ENCODE results near the gene DUS3L. TPM values are rescaled to one million over a fixed set of nuclear protein-coding genes. Genes with fewer than 3 reads are reported as not detected.

The DUS3L gene, protein sequence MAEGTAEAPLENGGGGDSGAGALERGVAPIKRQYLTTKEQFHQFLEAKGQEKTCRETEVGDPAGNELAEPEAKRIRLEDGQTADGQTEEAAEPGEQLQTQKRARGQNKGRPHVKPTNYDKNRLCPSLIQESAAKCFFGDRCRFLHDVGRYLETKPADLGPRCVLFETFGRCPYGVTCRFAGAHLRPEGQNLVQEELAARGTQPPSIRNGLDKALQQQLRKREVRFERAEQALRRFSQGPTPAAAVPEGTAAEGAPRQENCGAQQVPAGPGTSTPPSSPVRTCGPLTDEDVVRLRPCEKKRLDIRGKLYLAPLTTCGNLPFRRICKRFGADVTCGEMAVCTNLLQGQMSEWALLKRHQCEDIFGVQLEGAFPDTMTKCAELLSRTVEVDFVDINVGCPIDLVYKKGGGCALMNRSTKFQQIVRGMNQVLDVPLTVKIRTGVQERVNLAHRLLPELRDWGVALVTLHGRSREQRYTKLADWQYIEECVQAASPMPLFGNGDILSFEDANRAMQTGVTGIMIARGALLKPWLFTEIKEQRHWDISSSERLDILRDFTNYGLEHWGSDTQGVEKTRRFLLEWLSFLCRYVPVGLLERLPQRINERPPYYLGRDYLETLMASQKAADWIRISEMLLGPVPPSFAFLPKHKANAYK
- 10 to 100 TPM; 38.3 to 42.1 TPM for total RNA-seq

DNA sequence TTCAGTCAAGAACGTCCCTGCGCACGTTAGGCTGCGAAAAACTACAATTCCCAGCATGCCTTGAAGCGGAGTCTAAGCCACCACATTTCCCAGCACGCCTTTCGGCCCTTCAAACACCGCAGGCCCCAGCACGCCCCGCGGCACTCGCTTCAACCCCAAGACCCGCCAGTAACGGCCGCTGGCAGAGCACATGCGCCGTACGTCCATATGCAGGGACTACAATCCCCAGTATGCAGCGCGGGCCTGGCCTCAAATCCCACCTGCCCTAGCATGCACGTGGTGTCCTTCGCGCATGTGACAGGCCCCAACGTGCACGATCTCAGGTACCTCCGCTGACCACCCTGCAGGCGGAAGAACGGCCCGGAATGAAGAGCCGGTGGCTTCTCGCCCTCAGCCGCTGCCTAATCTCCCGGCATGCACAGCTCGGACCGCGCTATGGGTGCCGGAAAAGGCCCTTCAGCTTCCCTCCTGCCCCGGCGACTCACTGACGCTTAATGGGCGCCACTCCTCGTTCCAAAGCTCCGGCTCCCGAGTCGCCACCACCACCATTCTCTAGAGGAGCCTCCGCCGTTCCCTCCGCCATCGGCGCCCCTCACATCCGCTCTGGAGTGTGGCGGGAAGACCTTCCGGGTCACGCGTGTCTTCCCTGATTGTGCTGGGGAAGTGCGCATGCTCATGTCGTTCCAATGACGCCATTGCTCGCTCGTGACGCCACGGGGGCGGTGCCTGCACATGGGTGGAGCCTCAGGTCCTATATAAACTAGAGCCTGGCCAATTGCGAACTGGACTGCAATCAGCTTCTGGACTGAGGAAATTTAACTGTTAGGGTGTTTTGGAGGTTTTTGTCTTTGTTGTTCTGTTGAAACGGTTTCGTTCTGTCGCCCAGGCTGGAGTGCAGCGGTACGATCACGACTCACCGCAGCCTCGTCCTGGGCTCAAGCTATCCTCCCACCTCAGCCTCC is at the start of gene DUS3L:
TSS of gene DUS3L (minus strand) at position 605 of the 962 bp plus-strand sequence. CDS start at position 583, 22 bp downstream.
- Mint-ChIP-seq H3K36me3 (ENCODE audit: low read depth) (peaks cover 31% of the 10 kb centered on the region), H3K27ac (peak within 1 kb of the TSS; percentile 100), H3K4me3 (peak within 1 kb of the TSS; percentile 99), H3K9me3 (no peaks in the 10 kb centered on the region), H3K4me1 (peaks cover 16% of the 10 kb centered on the region), H3K27me3 (no peaks in the 10 kb centered on the region)
- DNase-seq, result peak; percentile 97
- ChIA-PET CTCF (interaction anchor here (0.7 to 5.1 kb wide), 7 partner anchors 12 to 113 kb away, joined by 3 to 54 read pairs (median 4); partner anchors contain the start of gene NDUFA11), POLR2A (interaction anchor here (0.6 to 2.6 kb wide), 10 partner anchors 8 to 113 kb away, joined by 3 to 17 read pairs (median 4); partner anchors contain the start of genes CATSPERD, LONP1 and NDUFA11)

- Mint-ChIP-seq H3K27ac (no peak within 1 kb of the TSS), H3K9me3 (no peaks in the 10 kb centered on the region), H3K36me3 (ENCODE audit: low read depth) (no peaks in the 10 kb centered on the region), H3K4me1 (peaks cover 2% of the 10 kb centered on the region), H3K4me3 (no peak within 1 kb of the TSS), H3K27me3 (no peaks in the 10 kb centered on the region)
- no peak for DNase-seq
- ChIA-PET CTCF (interaction anchor here (2.0 kb wide), 1 partner anchor 35 kb away, joined by 5 read pairs; no protein-coding TSS in a partner anchor), POLR2A (interaction anchor here (1.1 to 2.4 kb wide), 2 partner anchors 11 to 65 kb away, joined by 3 to 14 read pairs; partner anchors contain the start of gene VMAC)
These were observed 48.4 kb upstream of the DUS3L start, which contains the start of gene FUT6 for GRCh38 chr19:5839065-5840017. Gene FUT6 (minus strand): TSS chr19:5839702. CDS start chr19:5832567, 7,135 bp downstream.

- no peak overlapping the region for H3K4me3 Mint-ChIP-seq
- DNase-seq, result no peak
- no peak overlapping the region for H3K27ac Mint-ChIP-seq
- ChIA-PET POLR2A (interaction anchor here (2.4 kb wide), 1 partner anchor 10 kb away, joined by 14 read pairs; no protein-coding TSS in a partner anchor), CTCF (no interaction called here)
- H3K27me3 Mint-ChIP-seq, result no peaks in the 10 kb centered on the region
- no peaks in the 10 kb centered on the region for H3K36me3 Mint-ChIP-seq (ENCODE audit: low read depth)
- H3K4me1 Mint-ChIP-seq, result peaks cover 2% of the 10 kb centered on the region
- H3K9me3 Mint-ChIP-seq, result no peaks in the 10 kb centered on the region
These were observed 47.5 kb upstream of the DUS3L start for GRCh38 chr19:5838353-5839064.

- Mint-ChIP-seq H3K9me3 (no peaks in the 10 kb centered on the region), H3K36me3 (ENCODE audit: low read depth) (no peaks in the 10 kb centered on the region), H3K4me3 (no peak overlapping the region), H3K27ac (no peak overlapping the region), H3K27me3 (no peaks in the 10 kb centered on the region), H3K4me1 (peaks cover 2% of the 10 kb centered on the region)
- ChIA-PET CTCF (no interaction called here), POLR2A (interaction anchor here (2.4 kb wide), 1 partner anchor 9 kb away, joined by 14 read pairs; no protein-coding TSS in a partner anchor)
- no peak for DNase-seq
These were observed 46.9 kb upstream of the DUS3L start for GRCh38 chr19:5837761-5838352.

DNA sequence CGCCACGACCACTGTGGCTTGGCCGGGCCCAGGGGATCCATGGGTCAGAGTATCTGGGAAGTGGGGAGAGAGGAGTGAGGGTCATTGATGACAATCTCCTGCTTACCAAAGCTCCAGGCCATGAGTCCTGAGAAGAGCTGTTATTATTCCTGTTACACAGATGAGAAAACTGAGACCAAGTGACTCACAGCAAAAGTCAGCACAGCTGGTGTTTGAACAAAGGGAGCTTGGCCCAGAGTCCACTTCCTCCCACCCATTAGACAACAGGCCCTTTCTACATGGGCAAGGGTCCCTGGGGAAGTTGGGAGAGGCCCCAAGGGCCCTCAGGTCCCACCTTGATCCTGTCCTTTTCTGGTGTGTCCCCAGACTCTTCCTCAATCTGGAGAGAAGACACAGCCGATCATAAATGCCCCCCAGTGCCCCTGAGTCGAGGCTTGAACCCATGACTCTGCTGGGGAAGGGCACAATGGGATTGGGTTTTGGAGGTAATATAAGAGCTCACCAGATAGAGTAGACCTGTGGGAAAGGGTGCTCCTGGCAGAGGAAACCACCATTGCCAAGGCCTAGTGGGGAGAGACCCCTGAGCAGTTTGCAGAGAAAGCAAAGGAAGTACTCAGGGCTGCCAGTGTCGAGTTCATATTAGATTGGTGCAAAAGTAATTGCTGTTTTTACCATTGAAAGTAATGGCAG is 41.7 kb upstream of the DUS3L start:
- no peak overlapping the region for H3K4me3 Mint-ChIP-seq
- no peaks in the 10 kb centered on the region for H3K9me3 Mint-ChIP-seq
- H3K27ac Mint-ChIP-seq, result no peak overlapping the region
- H3K4me1 Mint-ChIP-seq, result peaks cover 6% of the 10 kb centered on the region
- CTCF ChIA-PET, result no interaction called here
- no peaks in the 10 kb centered on the region for H3K36me3 Mint-ChIP-seq (ENCODE audit: low read depth)
- no peak for DNase-seq
- H3K27me3 Mint-ChIP-seq, result no peaks in the 10 kb centered on the region
- POLR2A ChIA-PET, result no interaction called here

DNA sequence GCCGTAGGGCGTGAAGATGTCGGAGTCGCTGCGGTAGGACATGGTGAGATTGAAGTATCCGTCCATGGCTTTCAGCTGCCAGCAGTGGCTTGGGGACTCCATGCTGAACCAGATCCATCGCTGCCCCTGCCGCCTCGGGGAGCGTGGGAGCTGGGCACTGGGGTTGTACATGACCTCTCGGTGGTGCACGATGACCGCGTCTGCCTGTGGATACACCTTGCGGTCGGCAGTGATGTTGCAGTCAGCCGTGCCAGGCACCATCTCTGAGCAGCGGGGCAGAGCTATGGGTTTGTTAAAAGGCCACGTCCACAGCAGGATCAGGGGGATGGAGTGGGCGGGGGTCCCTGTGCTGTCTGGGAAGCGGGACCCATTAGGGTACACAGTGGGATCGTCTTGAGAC is 41.1 kb upstream of the DUS3L start:
- Mint-ChIP-seq H3K4me3 (no peak overlapping the region), H3K27me3 (no peaks in the 10 kb centered on the region), H3K27ac (no peak overlapping the region), H3K36me3 (ENCODE audit: low read depth) (no peaks in the 10 kb centered on the region), H3K9me3 (no peaks in the 10 kb centered on the region), H3K4me1 (peaks cover 9% of the 10 kb centered on the region)
- ChIA-PET POLR2A (no interaction called here), CTCF (no interaction called here)
- DNase-seq, result no peak

- no peak for DNase-seq
- H3K4me1 Mint-ChIP-seq, result peaks cover 14% of the 10 kb centered on the region
- no peak overlapping the region for H3K27ac Mint-ChIP-seq
- CTCF ChIA-PET, result no interaction called here
- H3K4me3 Mint-ChIP-seq, result no peak overlapping the region
- no peaks in the 10 kb centered on the region for H3K9me3 Mint-ChIP-seq
- H3K27me3 Mint-ChIP-seq, result no peaks in the 10 kb centered on the region
- H3K36me3 Mint-ChIP-seq (ENCODE audit: low read depth), result no peaks in the 10 kb centered on the region
- POLR2A ChIA-PET, result no interaction called here
These were observed 40.2 kb upstream of the DUS3L start for GRCh38 chr19:5831159-5831558.

GRCh38 chr19:5829567-5830310 is 38.8 kb upstream of the DUS3L start:
- H3K9me3 Mint-ChIP-seq, result no peaks in the 10 kb centered on the region
- POLR2A ChIA-PET, result interaction anchor here (0.6 to 3.3 kb wide), 10 partner anchors 9 to 370 kb away, joined by 3 to 61 read pairs (median 7); partner anchors contain the start of genes FUT6, NDUFA11, NRTN and RANBP3
- peak overlapping the region; percentile 27 for H3K4me3 Mint-ChIP-seq
- H3K27ac Mint-ChIP-seq, result peak overlapping the region; percentile 21
- H3K27me3 Mint-ChIP-seq, result no peaks in the 10 kb centered on the region
- no peaks in the 10 kb centered on the region for H3K36me3 Mint-ChIP-seq (ENCODE audit: low read depth)
- no peak for DNase-seq
- CTCF ChIA-PET, result interaction anchor here (0.7 to 2.7 kb wide), 3 partner anchors 26 to 208 kb away, joined by 4 to 58 read pairs (median 5); partner anchors contain the start of gene NRTN
- H3K4me1 Mint-ChIP-seq, result peaks cover 14% of the 10 kb centered on the region

DNA sequence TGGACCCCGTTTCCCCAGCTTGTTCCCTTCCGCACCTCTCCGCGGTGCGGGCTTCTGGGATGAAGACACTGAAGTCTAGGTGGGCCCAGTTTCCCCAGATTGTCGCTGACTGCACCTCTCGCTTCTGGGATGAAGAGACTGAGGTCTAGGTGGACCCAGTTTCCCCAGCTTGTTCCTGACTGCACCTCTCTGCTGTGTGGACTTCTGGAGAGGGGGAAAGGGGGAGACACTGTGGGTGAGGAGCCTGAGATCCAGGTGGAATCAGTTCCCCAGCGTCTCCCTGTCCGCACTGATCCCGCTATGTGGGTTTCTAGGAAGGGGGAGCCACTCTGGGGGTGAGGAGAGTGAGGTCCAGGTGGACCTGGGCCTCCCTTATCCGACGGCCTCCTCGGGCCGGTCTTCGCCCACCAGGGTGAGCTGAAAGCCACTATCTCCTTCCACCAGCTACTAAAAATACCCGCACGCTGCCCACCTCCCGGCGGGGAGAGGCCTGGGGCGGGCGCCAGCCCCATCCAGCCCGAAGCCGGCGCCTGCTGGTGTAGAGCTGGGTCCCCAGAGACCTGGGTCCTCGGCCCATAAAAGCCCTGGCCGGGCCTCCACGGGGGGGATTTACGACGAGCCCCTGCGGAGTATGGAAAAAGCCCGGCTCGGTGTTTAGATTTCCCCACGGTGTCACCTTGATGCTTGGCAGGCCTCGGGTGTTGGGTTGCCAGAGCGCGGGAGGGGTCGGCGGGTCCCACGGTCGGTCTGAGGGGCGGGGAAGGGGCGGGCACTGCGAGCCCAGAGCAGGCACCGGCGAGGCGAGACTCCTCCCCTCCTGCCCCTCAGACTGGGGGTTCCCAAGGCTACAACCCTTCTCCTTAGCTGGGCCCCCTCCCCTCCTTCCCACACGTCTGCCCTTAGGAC is 38.0 kb upstream of the DUS3L start:
- DNase-seq, result peak; percentile 38
- Mint-ChIP-seq H3K27ac (peak overlapping the region; percentile 97), H3K9me3 (no peaks in the 10 kb centered on the region), H3K36me3 (ENCODE audit: low read depth) (no peaks in the 10 kb centered on the region), H3K4me1 (peaks cover 14% of the 10 kb centered on the region), H3K4me3 (peak overlapping the region; percentile 94), H3K27me3 (no peaks in the 10 kb centered on the region)
- POLR2A ChIA-PET, result interaction anchor here (0.6 to 3.3 kb wide), 29 partner anchors 10 to 1802 kb away, joined by 3 to 61 read pairs (median 4); partner anchors contain the start of genes CATSPERD, DUS3L, FUT6 and LONP1
- CTCF ChIA-PET, result interaction anchor here (0.6 to 2.7 kb wide), 8 partner anchors 12 to 1429 kb away, joined by 3 to 58 read pairs (median 4); partner anchors contain the start of genes CATSPERD, LONP1, NDUFA11 and NRTN

All from activated CD4-positive, alpha-beta memory T cell treated with anti-CD3 and anti-CD28 coated beads, Interleukin-2, amount 10 ng/mL, durations not matched to agents 7 days and 5 days (primary cell).